HepG2 (cell line): ENCODE results near the gene AP4M1. TPM values are rescaled to one million over a fixed set of nuclear protein-coding genes. Genes with fewer than 3 reads are reported as not detected.

Experiments used
- GATA4 ChIP-seq: sonication (generic); IDR thresholded peaks from 2 replicates; pipeline ENCODE4 v1.6.1; 2016; ENCODE audit warnings: antibody characterized with exemption, low read depth, borderline replicate concordance
- KAT2B ChIP-seq: fragments of 150-350 bp; IDR thresholded peaks from 2 replicates; pipeline ENCODE4 v1.6.1; 2014; ENCODE audit warnings: low read depth, low read length, borderline replicate concordance
- KAT7 ChIP-seq: IDR thresholded peaks from 2 replicates; pipeline ENCODE4 v1.6.1; 2018; ENCODE audit warnings: borderline replicate concordance, missing compliant biosample characterization
- MZF1 ChIP-seq: sonication (generic); formaldehyde crosslinking; IDR thresholded peaks from 2 replicates; pipeline ENCODE4 v1.8.1; 2023; ENCODE audit warnings: mild to moderate bottlenecking, missing genetic modification reagents, borderline replicate concordance
- SIN3B ChIP-seq: fragments of 150-350 bp; IDR thresholded peaks from 2 replicates; pipeline ENCODE4 v1.6.1; 2014; ENCODE audit warnings: low read length
- SIX4 ChIP-seq: sonication (generic); formaldehyde crosslinking; IDR thresholded peaks from 2 replicates; pipeline ENCODE4 v1.4.0; 2020; ENCODE audit warnings: missing genetic modification reagents
- TRIM24 ChIP-seq: sonication (generic); formaldehyde crosslinking; IDR thresholded peaks from 2 replicates; pipeline ENCODE4 v1.8.0; 2022; ENCODE audit warnings: mild to moderate bottlenecking, missing genetic modification reagents
- ZNF136 ChIP-seq: sonication (generic); formaldehyde crosslinking; IDR thresholded peaks from 2 replicates; pipeline ENCODE4 v1.8.1; 2022; ENCODE audit warnings: low read depth, mild to moderate bottlenecking, moderate library complexity, missing genetic modification reagents
- ZNF253 ChIP-seq: sonication (generic); formaldehyde crosslinking; IDR thresholded peaks from 2 replicates; pipeline ENCODE4 v1.8.0; 2022; ENCODE audit warnings: mild to moderate bottlenecking, missing genetic modification reagents, borderline replicate concordance
- ZNF34 ChIP-seq: sonication (generic); formaldehyde crosslinking; IDR thresholded peaks from 2 replicates; pipeline ENCODE4 v1.4.0; 2020; ENCODE audit warnings: mild to moderate bottlenecking, missing genetic modification reagents, borderline replicate concordance
- ZNF550 ChIP-seq: sonication (generic); formaldehyde crosslinking; IDR thresholded peaks from 2 replicates; pipeline ENCODE4 v1.4.0; 2020; ENCODE audit warnings: mild to moderate bottlenecking, missing genetic modification reagents, borderline replicate concordance
- ZNF589 ChIP-seq: sonication (generic); formaldehyde crosslinking; conservative IDR thresholded peaks from 2 replicates; pipeline ENCODE4 v1.8.0; 2022; ENCODE audit warnings: mild to moderate bottlenecking, moderate library complexity, missing genetic modification reagents
- ZNF644 ChIP-seq: IDR thresholded peaks from 2 replicates; pipeline ENCODE4 v1.6.1; 2016; ENCODE audit warnings: low read depth
- ZNF652 ChIP-seq: IDR thresholded peaks from 2 replicates; pipeline ENCODE4 v1.6.1; 2016; ENCODE audit warnings: low read depth, borderline replicate concordance
- ZNF775 ChIP-seq: sonication (generic); formaldehyde crosslinking; IDR thresholded peaks from 2 replicates; pipeline ENCODE4 v1.4.0; 2020; ENCODE audit warnings: missing genetic modification reagents, mild to moderate bottlenecking, moderate library complexity, borderline replicate concordance
- ZNF816 ChIP-seq: sonication (generic); formaldehyde crosslinking; IDR thresholded peaks from 2 replicates; pipeline ENCODE4 v1.8.0; 2022; ENCODE audit warnings: missing genetic modification reagents, mild to moderate bottlenecking, borderline replicate concordance
- polyA plus RNA-seq, 8 experiments: library from polyadenylated mRNA; depleted of rRNA in 3 of 8; stranded (reverse) in 7 of 8; unstranded in 1 of 8; fragments of >200 nt; fragmentation: Illumina TruSeq in 4 of 8; extraction: Trizol in 4 of 8; gene quantifications; 2 replicates each; pipeline versions ENCODE4 v1.2.1 to v1.2.3, GENCODE V29; 2011 to 2016; ENCODE audit warnings: low read depth in 4 of 8, missing spikeins in 1 of 8, mixed read lengths in 1 of 8; ENCODE audit not compliant: insufficient read depth in 1 of 8
- total RNA-seq, 5 experiments: library from RNA; depleted of rRNA; stranded (reverse); fragments of >200 nt; fragmentation: Illumina TruSeq; extraction: Trizol; gene quantifications; 2 replicates each; pipeline ENCODE4 v1.2.3, GENCODE V29; 2016; ENCODE audit warnings: low read depth in 1 of 5
- TF ChIP-seq, protein P1 (sequence below): sonication (generic); formaldehyde crosslinking; IDR thresholded peaks from 2 replicates; pipeline ENCODE4 v1.5.1; 2020; ENCODE audit warnings: mild to moderate bottlenecking, missing genetic modification reagents
- TF ChIP-seq, protein P2 (sequence below): sonication (generic); formaldehyde crosslinking; IDR thresholded peaks from 2 replicates; pipeline ENCODE4 v1.5.0; 2020; ENCODE audit warnings: mild to moderate bottlenecking, missing genetic modification reagents, borderline replicate concordance

AP4M1 gene
- total and polyA plus RNA-seq, 2 of the 13 experiments (the other 11 are each of a cell fraction or from before 2014, with no cell fraction given) = 6.3 to 9.7 TPM

DNA sequence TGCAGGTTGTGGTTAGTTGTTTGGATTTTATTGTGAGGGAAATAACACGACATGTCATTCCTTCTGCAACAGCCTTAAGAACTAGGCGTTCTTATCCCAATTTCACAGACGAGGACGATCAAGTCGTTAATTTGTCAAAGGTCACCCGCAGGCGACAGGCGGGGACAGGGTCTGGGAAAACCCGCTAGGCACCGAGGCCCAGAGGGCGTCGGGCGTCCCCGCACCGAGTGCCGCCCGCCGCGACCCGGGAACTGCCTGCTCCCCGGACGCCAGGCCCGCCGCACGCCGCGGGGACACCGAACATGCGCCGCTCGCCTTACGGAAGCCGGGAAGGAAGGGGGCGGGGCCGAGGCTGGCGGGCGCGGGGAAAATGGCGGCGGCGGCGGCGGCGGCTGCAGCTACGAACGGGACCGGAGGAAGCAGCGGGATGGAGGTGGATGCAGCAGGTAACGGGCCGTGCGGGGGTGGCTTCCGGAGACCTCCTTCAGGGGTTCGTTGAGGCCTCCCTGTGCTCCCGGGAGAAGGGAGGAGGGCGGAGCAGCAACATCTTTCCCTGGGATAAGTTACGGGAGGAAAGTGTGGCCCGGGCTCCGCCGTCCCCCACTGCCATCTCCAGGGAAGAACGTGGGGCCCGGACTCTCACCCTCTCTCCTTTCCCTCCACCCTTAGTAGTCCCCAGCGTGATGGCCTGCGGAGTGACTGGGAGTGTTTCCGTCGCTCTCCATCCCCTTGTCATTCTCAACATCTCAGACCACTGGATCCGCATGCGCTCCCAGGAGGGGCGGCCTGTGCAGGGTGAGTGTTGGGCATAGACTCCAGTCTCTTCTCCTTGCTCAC is 12.6 kb upstream of the AP4M1 start, which contains the start of gene COPS6 (continued):
- TF ChIP-seq ZNF589 (CRISPR knock-in tag) (peak; percentile 95; the same call in 1 of the 2 replicates), KAT7 (CRISPR knock-in tag) (peak; percentile 99; the same call in 1 of the 2 replicates), ZNF652 (no peak), ZNF644 (CRISPR knock-in tag) (no peak), ZNF136 (CRISPR knock-in tag) (peak; percentile 90), KAT2B (no peak), ZNF816 (CRISPR knock-in tag) (peak; percentile 47; the same call in 1 of the 2 replicates), GATA4 (peak; percentile 63; the same call in 1 of the 2 replicates), ZNF253 (CRISPR knock-in tag) (peak; percentile 69), SIX4 (peak; percentile 44; the same call in 1 of the 2 replicates), ZNF550 (CRISPR knock-in tag) (0 out of 2 replicates have a peak, but pooled peaks have one; percentile 27), MZF1 (0 out of 2 replicates have a peak, but pooled peaks have one; percentile 47), ZNF775 (CRISPR knock-in tag) (peak; percentile 41; the same call in 1 of the 2 replicates), ZNF34 (peak; percentile 96; the same call in 1 of the 2 replicates), TRIM24 (CRISPR knock-in tag) (no peak), SIN3B (no peak)
- TF ChIP-seq, protein P1, sequence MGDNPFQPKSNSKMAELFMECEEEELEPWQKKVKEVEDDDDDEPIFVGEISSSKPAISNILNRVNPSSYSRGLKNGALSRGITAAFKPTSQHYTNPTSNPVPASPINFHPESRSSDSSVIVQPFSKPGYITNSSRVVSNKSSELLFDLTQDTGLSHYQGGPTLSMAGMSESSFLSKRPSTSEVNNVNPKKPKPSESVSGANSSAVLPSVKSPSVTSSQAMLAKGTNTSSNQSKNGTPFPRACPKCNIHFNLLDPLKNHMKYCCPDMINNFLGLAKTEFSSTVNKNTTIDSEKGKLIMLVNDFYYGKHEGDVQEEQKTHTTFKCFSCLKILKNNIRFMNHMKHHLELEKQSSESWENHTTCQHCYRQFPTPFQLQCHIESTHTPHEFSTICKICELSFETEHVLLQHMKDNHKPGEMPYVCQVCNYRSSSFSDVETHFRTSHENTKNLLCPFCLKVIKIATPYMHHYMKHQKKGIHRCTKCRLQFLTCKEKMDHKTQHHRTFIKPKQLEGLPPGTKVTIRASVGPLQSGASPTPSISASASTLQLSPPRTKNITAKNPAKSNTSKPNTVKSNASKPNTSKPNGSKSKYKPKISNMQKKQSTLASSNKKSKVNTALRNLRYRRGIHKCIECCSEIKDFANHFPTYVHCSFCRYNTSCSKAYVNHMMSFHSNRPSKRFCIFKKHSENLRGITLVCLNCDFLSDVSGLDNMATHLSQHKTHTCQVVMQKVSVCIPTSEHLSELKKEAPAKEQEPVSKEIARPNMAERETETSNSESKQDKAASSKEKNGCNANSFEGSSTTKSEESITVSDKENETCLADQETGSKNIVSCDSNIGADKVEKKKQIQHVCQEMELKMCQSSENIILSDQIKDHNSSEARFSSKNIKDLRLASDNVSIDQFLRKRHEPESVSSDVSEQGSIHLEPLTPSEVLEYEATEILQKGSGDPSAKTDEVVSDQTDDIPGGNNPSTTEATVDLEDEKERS = 0 out of 2 replicates have a peak, but pooled peaks have one; percentile 34
- TF ChIP-seq, protein P2, sequence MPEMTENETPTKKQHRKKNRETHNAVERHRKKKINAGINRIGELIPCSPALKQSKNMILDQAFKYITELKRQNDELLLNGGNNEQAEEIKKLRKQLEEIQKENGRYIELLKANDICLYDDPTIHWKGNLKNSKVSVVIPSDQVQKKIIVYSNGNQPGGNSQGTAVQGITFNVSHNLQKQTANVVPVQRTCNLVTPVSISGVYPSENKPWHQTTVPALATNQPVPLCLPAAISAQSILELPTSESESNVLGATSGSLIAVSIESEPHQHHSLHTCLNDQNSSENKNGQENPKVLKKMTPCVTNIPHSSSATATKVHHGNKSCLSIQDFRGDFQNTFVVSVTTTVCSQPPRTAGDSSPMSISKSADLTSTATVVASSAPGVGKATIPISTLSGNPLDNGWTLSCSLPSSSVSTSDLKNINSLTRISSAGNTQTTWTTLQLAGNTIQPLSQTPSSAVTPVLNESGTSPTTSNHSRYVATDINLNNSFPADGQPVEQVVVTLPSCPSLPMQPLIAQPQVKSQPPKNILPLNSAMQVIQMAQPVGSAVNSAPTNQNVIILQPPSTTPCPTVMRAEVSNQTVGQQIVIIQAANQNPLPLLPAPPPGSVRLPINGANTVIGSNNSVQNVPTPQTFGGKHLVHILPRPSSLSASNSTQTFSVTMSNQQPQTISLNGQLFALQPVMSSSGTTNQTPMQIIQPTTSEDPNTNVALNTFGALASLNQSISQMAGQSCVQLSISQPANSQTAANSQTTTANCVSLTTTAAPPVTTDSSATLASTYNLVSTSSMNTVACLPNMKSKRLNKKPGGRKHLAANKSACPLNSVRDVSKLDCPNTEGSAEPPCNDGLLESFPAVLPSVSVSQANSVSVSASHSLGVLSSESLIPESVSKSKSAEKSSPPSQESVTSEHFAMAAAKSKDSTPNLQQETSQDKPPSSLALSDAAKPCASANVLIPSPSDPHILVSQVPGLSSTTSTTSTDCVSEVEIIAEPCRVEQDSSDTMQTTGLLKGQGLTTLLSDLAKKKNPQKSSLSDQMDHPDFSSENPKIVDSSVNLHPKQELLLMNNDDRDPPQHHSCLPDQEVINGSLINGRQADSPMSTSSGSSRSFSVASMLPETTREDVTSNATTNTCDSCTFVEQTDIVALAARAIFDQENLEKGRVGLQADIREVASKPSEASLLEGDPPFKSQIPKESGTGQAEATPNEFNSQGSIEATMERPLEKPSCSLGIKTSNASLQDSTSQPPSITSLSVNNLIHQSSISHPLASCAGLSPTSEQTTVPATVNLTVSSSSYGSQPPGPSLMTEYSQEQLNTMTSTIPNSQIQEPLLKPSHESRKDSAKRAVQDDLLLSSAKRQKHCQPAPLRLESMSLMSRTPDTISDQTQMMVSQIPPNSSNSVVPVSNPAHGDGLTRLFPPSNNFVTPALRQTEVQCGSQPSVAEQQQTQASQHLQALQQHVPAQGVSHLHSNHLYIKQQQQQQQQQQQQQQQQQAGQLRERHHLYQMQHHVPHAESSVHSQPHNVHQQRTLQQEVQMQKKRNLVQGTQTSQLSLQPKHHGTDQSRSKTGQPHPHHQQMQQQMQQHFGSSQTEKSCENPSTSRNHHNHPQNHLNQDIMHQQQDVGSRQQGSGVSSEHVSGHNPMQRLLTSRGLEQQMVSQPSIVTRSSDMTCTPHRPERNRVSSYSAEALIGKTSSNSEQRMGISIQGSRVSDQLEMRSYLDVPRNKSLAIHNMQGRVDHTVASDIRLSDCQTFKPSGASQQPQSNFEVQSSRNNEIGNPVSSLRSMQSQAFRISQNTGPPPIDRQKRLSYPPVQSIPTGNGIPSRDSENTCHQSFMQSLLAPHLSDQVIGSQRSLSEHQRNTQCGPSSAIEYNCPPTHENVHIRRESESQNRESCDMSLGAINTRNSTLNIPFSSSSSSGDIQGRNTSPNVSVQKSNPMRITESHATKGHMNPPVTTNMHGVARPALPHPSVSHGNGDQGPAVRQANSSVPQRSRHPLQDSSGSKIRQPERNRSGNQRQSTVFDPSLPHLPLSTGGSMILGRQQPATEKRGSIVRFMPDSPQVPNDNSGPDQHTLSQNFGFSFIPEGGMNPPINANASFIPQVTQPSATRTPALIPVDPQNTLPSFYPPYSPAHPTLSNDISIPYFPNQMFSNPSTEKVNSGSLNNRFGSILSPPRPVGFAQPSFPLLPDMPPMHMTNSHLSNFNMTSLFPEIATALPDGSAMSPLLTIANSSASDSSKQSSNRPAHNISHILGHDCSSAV (CRISPR knock-in tag) = peak; percentile 65; the same call in 1 of the 2 replicates
